Measurements from ENCODE around the gene NXPE4.
"Not testable (repeated sequence)": the region's sequence is repeated elsewhere in the genome, so short reads cannot be mapped to it uniquely, and the experiment has no call there.

The NXPE4 gene

DNA sequence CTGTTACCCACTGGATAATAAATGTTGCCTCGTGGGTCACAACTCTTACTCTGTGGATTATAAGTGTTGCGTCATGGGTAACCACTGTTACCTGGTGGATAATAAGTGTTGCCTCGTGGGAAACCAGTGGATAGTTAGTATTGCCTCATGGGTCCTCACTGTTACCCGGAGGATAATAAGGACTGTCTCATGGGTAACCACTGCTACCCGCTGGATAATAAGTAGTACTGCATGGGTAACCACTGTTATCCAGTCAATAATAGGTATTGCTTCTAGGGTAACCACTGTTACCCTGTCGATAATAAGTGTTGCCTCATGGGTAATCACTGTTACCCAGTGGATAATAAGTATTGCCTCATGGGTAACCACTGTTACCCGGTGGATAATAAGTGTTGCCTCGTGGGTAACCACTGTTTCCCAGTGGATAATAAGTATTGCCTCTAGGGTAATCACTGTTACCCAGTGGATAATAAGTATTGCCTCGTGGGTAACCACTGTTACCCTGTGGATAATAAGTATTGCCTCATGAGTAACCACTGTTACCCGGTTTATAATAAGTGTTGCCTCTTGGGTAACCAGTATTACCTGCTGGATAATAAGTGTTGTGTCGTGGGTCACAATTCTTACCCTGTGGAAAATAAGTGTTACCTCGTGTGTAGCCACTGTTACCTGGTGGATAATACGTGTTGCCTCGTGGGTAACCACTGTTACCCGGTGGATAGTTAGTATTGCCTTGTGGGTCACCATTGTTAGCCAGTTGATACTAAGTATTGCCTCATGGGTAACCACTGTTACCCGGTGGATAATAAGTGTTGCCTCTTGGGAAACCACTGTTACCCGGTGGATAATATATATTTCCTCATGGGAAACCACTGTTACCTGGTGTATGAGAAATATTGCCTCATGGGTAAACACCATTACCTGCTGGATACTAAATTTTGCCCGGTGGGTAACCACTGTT lies 15.7 kb upstream of the NXPE4 start:
- in situ Hi-C loops (cut with HindIII; ENCODE audit: low sequenced_read_pairs), result no loop called here

DNA sequence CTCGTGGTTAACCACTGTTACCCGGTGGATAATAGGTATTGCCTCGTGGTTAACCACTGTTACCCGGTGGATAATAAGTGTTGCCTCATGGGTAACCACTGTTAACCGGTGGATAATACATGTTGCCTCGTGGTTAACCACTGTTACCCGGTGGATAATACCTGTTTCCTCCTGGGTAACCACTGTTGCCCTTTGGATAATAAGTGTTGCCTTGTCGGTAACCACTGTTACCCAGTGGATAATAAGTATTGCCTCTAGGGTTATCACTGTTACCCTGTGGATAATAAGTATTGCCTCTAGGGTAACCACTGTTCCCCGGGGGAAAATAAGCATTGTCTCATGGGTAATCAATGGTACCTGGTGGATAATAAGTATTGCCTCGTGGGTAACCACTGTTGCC lies 15.0 kb upstream of the NXPE4 start:
- in situ Hi-C loops (cut with HindIII; ENCODE audit: low sequenced_read_pairs), result no loop called here

DNA sequence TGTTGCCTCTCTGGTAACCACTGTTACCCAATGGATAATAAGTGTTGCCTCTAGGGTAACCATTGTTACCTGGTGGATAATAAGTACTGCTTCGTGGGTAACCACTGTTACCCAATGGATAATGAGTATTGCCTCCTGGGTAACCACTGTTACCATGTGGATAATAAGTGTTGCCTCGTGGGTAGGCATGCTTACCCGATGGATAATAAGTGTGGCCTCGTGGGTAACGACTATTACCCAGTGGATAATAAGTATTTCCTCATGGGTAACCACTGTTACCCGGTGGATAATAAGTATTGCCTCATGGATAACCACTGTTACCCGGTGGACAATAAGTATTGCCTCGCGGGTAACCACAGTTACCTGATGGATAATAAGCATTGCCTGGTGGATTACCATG lies 13.8 kb upstream of the NXPE4 start:
- in situ Hi-C loops (cut with HindIII; ENCODE audit: low sequenced_read_pairs), result no loop called here

DNA sequence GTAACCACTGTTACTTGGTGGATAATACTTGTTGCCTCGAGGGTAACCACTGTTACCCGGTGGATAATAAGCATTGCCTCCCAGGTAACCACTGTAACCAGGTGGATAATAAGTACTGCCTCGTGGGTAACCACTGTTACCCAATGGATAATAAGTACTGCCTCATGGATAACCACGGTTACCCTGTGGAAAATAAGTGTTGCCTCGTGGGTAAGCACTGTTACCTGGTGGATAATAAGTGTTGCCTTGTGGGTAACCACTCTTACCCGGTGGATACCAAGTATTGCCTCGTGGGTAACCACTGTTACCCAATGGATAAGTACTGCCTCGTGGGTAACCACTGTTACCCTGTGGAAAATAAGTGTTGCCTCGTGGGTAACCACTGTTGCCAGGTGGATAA lies 13.0 kb upstream of the NXPE4 start:
- in situ Hi-C loops (cut with HindIII; ENCODE audit: low sequenced_read_pairs), result not testable (repeated sequence)

DNA sequence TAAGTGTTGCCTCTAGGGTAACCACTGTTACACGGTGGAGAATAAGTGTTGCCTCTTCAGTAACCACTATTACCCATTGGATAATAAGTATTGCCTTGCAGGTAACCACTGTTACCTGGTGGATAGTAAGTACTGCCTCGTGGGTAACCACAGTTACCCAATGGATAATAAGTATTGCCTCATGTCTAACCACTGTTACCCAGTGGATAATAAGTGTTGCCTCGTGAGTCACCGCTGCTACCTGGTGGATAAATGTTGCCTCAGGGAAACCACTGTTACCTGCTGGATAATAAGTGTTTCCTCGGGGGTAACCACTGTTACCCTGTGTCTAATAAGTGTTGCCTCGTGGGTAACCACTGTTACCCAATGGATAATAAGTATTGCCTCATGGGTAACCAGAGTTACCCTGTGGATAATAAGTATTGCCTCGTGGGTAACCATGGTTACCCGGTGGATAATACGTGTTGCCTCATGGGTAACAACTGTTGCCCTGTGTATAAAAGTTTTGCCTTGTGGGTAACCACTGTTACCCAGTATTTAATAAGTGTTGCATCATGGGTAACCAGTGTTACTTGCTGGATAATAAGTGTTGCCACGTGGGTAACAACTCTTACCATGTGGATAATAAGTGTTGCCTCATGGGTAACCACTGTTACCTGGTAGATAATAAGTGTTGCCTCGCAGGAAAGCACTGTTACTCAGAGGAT lies 12.3 kb upstream of the NXPE4 start:
- in situ Hi-C loops (cut with HindIII; ENCODE audit: low sequenced_read_pairs), result no loop called here

DNA sequence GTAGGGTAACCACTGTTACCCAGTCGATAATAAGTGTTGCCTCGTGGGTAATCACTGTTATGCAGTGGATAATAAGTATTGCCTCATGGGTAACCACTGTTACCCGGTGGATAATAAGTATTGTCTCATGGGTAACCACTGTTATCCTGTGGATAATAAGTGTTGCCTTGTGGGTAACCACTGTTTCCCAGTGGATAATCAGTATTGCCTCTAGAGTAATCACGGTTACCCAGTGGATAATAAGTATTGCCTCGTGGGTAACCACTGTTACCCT lies 11.2 kb upstream of the NXPE4 start:
- in situ Hi-C loops (cut with HindIII; ENCODE audit: low sequenced_read_pairs), result not testable (repeated sequence)

DNA sequence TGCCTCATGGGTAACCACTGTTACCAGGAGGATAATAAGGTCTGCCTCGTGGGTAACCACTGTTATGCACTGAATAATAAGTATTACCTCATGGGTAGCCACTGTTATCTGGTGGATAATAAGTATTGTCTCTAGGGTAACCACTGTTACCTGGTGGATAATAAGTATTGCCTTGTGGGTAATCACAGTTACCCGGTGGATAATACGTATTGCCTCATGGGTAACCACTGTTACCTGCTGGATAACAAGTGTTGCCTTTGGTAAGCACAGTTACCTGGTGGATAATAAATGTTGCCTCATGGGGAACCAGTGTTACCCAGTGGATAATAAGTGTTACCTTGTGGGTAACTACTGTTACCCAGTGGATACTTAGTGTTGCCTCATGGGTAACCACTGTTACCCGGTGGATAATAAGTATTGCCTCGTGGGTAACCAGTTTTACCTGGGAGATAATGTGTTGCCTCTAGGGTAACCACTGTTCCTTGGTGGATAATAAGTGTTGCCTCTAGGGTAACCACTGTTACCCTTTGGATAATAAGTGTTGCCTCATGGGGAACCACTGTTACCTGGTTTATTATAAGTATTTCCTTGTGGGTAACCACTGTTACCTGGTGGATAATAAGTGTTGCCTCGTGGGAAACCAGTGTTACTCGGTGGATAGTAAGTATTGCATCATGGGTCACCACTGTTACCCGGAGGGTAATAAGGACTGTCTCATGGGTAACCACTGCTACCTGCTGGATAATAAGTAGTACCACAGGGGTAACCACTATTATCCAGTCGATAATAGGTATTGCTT lies 10.6 kb upstream of the NXPE4 start:
- in situ Hi-C loops (cut with HindIII; ENCODE audit: low sequenced_read_pairs), result no loop called here

DNA sequence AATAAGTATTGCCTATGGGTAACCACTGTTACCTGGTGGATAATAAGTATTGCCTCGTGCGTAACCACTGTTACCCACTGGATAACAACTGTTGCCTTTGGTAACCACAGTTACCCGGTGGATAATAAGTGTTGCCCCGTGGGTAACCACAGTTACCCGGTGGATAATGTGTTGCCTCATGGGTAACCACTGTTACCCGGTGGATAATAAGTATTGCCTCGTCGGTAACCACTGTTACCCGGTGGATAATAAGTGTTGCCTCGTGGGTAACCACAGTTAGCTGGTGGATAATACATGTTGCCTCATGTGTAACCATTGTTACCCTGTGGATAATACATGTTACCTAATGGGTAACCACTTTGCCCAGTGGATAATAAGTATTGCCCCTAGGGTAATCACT lies 9.8 kb upstream of the NXPE4 start:
- in situ Hi-C loops (cut with HindIII; ENCODE audit: low sequenced_read_pairs), result no loop called here

DNA sequence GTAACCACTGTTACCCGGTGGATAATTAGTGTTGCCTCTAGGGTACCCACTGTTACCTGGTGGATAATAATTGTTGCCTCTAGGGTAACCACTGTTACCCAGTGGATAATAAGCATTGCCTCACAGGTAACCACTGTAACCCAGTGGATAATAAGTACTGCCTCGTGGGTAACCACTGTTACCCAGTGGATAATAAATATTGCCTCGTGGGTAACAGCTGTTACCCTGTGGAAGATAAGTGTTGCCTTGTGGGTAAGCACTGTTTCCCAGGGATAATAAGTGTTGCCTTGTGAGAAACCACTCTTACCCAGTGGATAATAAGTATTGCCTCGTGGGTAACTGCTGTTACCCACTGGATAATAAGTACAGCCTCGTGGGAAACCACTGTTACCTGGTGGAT lies 9.3 kb upstream of the NXPE4 start:
- in situ Hi-C loops (cut with HindIII; ENCODE audit: low sequenced_read_pairs), result no loop called here

DNA sequence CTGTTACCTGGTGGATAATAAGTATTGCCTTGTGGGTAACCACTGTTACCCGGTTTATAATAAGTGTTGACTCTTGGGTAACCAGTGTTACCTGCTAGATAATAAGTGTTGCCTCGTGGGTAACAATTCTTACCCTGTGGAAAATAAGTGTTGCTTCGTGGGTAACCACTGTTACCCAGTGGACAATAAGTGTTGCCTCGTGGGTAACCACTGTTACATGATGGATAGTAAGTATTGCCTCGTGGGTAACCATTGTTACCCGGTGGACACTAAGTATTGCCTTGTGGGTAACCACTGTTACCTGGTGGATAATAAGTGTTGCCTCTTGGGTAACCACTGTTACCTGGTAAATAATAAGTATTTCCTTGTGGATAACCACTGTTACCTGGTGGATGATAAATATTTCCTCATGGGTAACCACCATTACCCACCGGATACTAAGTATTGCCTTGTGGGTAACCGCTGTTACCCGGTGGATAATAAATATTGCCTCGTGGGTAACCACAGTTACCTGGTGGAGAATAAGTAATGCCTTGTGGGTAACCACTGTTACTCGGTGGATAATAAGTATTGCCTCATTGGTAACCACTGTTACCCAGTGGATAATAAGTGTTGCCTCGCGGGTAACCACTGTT lies 8.7 kb upstream of the NXPE4 start:
- in situ Hi-C loops (cut with HindIII; ENCODE audit: low sequenced_read_pairs), result no loop called here

DNA sequence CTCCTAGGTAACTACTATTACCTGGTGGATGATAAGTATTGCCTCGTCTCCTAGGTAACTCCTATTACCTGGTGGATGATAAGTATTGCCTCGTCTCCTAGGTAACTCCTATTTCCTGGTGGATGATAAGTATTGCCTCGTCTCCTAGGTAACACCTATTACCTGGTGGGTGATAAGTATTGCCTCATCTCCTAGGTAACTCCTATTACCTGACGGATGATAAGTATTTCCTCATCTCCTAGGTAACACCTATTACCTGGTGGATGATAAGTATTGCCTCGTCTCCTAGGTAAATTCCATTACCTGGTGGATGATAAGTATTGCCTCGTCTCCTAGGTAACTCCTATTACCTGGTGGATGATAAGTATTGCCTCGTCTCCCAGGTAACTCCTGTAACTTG lies 7.6 kb upstream of the NXPE4 start:
- in situ Hi-C loops (cut with HindIII; ENCODE audit: low sequenced_read_pairs), result not testable (repeated sequence)

DNA sequence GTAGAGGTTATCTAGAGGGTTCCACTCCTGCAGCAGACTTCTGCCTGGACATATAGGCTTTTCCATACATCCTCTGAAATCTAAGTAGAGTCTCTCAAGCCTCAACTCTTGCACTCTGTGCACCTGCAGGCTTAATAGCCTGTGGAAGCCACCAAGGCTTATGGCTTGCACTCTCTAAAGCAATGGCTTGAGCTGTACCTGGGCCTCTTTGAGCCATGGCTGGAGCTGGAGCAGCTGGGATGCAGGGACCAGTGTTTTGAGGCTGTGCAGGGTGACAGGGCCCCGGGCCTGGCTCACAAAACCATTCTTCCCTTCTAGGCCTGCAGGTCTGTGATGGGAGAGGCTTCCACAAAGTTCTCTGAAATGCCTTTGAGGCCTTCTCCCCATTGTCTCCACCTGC lies 2.9 kb upstream of the NXPE4 start:
- in situ Hi-C loops (cut with HindIII; ENCODE audit: low sequenced_read_pairs), result no loop called here

DNA sequence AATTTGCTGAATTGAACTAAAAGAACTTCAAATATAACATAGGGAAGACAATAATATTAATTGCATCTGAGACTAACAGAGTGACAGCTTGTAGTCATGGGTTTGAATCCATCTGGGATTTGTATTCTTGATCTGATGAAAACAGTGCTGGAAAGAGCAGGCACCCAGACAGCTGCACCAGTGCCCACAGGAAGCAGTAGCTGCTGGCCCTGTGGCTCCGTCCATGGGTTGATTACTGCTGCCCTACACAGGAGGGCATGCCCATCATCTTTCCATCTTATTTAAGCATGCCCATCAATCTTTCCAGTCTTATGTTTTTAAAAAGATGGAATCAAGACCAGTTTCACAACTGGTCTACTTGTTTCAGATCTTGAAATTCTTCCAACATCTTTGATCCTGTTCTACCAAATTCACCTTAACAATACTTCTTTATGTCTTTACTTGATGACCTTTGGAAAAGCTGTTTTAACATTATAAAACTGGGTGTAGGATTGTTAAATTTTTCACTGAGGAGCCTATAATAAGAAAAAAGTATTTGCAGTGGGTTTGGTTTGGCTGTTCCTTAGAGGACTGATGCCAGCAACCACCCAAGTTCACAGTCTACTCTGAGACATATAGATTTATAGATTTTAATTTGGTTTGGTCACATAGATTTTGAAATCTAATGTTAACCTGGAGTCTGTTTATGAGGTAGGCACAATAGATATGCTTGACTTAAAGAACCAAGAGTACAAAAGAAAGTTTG lies 761 bp upstream of the NXPE4 start:
- in situ Hi-C loops (cut with HindIII; ENCODE audit: low sequenced_read_pairs), result no loop called here

DNA sequence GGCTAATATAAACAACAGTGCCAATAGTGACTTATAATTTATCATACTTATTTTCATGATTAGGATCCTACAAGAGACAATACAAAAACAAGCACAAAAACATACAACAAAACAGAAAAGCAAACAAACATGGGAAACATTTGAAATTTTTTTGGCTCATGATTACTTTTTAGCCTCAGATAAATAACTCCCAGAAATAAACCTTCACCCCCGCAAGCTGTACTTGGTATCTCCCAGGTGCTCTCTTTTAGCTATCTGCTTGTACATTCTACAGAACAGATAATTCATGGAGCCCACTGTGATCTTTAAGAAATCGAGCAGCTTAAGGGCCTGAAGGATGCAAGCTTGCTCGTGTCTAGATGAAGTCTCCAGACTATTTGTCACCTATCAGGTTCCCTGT lies 883 bp downstream of the NXPE4 start:
- in situ Hi-C loops (cut with HindIII; ENCODE audit: low sequenced_read_pairs), result no loop called here

DNA sequence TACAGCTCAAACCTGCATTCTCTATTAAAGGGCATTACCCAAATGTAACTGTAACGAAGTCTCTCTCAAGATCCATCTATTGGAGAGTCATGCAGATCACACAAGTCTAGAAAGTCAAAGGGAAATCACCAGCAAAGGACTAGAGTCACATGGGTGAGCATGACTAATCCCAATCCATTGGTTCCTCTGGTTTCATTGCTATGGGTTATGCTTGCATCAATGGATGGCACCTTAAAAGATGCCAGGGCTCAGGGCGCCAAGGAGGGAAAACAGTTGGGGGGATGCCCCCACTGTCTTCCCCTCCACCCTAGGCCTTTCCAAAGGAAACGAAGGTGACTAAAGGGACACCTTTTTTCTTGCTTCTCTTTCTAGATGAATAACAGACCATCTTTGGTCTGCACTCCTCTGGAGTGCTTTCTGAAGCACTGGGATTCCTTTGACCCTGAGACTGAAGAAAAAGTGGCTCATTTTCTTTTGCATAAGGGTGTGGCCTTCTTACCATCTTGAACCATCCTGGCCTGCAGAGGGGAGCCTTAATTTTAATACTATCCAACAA lies 8.1 kb downstream of the NXPE4 start:
- in situ Hi-C loops (cut with HindIII; ENCODE audit: low sequenced_read_pairs), result no loop called here

DNA sequence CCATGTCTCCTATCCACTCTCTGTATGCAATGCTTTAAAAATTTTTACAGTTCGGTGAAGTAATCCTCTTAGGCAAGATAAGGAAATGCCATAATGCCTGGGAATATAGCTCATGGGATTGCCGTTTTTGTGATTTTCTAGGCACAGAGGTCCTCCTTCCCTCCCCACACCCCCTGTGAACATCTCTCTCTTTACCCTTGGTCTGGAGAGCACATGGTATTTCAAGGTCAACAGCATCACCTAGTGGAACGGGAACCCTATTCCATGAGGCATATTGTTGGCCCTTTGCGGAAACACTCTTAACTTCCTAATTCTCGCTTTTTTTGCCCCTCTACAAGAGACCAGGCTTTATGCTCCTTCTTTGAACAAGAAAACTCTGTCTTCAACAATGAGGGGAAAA lies 8.8 kb downstream of the NXPE4 start:
- in situ Hi-C loops (cut with HindIII; ENCODE audit: low sequenced_read_pairs), result no loop called here

DNA sequence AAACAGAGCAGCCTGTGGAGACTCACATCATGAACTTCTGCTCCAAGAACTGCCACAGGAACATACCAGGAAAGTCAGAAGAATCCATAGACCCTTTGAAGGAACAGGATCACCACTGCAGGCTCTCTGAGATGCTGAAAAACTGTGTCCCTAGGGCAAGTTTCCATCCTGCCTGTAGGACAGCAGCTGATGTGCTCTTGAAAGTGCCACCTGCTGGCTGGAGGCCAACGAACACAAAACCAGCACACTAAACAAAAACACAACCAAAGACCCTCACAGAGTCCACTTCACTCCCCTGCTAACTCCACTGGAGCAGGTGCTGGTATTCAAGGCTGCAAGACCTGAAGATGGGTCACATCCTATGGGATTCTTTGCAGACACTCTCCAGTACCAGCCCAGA lies 23.9 kb downstream of the NXPE4 start:
- in situ Hi-C loops (cut with HindIII; ENCODE audit: low sequenced_read_pairs), result no loop called here

DNA sequence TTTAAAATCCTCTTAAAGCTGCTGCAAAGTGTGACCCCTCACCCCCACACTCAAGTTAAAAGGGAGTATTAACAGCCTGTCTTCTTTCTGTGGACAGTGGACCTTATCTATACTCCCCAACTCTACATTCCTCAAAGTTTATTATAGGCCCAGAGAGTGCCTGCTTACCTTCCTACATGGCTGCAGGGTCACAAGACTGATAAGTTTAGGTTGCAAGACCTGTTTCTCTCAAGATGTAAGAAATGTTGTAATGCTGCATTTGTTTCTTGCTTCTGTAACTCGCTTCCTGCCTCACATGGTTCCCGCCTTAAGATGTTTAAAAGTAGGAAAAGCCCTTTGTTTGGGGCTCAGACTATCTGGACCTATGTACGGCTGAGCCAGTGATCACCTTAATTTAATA lies 25.8 kb downstream of the NXPE4 start:
- in situ Hi-C loops (cut with HindIII; ENCODE audit: low sequenced_read_pairs), result no loop called here

DNA sequence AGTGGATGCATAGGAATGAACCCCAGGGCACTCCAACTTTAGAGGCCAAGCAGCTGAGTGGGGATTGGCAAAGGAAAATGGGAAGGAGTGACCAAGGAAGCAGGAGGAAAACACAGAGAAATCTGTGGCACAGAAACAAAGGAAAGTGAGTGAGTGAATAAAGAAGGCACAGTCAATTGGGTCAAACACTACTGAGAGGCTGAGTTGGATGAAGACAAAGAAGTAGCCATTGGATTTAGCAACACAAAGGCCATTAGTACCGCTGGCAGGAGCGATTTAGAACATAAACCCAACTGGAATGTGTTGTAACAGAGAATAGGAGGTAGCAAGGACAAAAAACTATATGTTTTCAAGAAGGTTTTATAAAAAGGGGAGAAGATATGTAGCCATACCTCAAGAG lies 29.3 kb downstream of the NXPE4 start:
- in situ Hi-C loops (cut with HindIII; ENCODE audit: low sequenced_read_pairs), result no loop called here

DNA sequence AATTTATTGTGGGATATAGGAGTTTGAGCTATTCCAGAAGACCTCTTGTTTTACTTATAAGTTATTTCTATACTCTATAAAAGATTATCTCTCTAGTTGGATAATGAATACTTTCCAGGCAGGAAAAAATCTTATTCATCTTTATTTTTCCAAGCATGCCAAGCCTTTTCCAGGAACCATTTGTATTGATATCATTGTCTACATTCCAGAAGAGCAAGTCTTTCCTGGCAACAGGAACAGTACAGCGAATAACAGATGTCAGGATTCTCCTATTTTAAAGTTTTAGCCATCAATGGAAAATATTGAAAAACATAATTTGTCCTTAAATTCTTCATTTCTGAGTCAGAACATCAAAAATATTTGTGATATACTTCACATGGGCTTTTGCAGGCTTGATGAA lies 30.8 kb downstream of the NXPE4 start:
- in situ Hi-C loops (cut with HindIII; ENCODE audit: low sequenced_read_pairs), result no loop called here

Measured in DLD1 (cell line).